Measurements from ENCODE around the gene ZFR2.

ZFR2 gene

GRCh38 chr19:3873151-3873550 is 4.3 kb upstream of the ZFR2 start:
- no peak for DNase-seq (ENCODE audit: low spot score)

DNA sequence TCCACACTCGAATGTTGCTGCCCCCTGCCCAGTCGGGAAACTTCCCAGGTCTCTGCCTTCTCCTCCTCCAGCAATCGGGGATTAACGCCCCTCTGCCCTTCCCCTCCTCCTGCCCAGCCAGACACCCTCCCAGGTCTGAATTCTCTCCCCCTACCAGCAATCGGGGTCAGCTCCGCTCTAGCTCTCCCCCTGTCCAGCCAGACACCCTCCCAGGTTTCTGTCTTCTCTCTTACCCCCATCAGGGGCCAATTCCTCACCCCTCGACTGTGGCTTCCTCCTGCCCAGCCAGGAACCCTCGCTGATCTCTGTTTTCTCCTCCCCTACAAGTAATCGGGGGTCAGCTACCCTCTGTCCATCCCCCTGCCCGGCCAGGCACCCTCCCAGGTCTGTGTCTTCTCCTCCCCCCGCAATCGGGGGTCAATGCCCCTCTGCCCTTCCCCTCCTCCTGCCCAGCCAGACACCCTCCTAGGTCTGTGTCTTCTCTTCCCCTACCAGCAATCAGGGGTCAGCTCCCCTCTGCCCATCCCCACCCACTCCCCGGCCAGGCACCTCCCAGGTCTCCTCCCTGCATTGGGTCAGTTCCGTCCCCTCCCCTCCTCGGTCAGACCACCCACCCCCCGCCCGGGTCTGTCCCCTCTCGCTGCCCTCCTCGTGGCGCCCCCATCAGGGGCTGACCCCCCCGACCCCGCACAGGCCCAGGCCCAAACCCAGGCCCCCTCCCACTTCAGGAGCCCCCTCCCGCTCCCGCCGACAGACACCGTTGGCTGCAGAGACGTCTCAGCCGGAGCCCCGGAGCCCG is 668 bp downstream of the ZFR2 start:
- DNase-seq (ENCODE audit: low spot score) = no peak

DNA sequence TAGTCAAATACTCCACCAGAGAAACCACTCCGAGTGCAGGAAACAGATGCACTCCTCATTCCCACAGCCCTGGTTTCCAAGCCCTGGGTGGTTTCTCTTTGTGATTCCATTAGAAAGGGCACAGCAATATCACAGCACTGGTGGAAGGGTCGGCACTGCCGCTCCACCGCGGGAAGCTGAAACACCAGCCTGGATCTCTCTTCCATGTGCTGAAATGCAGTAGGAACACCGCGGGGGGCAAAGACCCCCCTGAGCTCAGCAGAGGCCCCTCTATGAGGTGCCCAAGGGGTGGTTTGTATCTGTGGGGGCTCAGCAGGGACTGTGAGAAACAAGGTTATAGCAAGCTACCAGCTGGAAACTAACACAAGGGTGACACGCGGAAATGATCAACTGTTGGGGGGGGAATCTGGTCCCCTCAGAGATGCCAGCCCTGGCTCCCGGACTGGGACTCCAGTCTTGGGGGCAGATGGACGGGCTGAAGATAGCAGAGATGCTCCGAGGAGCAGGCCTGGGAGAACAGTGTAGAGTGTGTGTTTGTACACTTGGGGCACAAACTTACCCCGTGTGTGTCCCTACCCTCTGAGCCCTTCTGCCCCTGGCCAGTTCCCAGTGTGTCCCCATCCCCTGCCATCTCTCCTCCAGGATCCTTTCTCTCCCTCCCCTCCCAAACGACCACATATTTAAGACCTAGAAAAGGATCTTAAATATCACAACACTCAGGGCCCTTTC is 1.8 kb downstream of the ZFR2 start:
- DNase-seq (ENCODE audit: low spot score) = no peak

DNA sequence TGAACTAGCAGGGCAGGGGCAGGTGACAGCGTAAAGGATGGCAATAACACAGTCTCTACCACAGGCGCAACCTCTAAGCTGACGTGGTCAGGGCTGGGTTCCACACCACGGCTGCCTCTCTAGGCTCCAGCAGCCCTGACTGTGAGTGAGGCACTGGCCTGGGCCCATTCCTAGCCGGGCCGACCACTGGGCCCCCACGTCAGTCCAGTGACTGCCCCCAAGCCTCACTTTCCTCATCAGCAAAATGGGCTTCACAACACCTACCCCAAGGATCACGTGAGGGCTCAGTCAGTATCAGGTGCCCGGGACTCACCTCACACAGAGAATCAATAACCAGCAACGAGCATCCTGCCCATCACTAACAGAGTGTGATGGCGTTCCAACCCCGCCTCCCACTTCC is 5.2 kb downstream of the ZFR2 start:
- no peak for DNase-seq (ENCODE audit: low spot score)

DNA sequence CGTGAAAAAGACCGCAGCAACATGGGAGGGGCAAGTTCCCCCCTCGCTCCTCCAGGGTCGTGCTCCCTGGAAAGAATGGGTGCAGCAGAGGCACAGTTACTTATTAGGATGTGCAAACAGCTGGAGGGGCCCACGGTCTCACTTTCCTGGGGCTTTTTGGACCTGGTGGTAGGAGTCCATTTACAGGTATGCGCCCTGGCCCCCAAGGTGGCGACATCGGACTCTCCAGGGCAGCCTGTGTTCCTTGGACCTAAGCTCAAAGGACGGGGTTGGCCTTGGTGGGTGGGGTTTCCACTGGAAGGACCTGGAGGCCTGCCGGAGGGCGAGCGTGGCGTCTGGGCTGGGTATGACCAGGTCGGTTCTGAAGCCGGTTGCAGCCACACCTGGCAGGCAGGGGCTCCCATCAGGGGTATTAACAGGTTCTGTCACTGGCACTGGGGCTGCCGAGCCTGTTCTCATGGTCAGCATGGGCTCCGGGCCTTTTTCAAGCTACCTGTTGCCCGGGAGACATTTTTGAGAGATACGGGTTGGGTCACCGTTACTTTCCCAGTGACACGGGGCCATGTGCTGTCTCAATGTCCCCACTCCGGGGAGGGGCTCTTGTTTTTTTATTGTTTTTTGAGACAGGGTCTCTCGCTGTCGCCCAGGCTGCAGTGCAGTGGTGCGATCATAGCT is 5.9 kb downstream of the ZFR2 start:
- no peak for DNase-seq (ENCODE audit: low spot score)

- DNase-seq (ENCODE audit: low spot score) = no peak
Observed at GRCh38 chr19:3860499-3860898, 8.3 kb downstream of the ZFR2 start.

GRCh38 chr19:3857449-3858003 is 11.3 kb downstream of the ZFR2 start:
- no peak for DNase-seq (ENCODE audit: low spot score)

DNA sequence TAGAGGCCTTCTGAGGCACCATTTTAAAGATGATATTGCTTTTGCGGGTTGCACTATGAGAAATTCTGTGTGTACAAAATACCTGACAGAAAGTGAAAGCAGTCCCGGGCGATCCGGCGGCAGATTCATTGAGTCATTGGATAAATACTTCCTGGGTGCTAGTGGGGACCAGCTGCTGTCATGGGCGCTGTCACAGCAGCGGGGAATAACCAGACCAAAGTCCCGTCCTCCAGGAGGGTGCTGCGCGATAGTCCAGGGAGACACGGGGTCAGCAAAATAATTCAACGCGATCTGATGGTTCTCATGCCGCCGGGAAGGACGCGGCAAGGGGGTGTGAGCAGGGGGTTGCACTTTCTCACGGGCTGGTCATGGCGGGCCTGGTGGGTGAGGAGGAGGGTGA is 13.5 kb downstream of the ZFR2 start:
- DNase-seq (ENCODE audit: low spot score) = no peak

DNA sequence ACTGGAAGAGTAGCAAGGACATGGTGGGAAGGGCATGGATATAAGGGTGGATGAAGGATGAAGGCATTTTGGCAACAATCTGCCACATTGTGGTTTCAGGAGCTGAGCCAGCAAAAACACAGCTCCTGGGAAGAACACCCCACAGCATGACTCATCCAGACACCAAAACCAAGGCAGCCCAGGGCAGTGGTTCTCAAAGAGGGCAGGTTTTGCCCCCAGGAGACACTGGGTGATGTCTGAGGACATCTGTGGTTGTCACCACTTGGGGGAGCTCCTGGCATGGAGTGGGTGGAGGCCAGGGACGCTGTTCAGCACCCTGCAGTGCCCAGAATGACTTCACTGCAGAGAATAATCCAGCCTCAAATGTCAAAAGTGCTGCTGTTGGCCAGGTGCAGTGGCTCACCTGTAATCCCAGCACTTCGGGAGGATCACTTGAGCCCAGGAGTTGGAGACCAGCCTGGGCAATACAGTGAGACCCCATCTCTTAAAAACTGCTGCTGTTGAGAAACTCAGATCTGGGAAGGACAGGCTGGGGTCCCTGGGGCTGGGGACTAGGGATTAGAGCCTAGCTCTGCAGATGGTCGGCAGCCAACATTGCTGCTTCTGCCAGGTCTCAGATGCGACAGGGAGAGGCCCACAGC is 16.1 kb downstream of the ZFR2 start:
- peak; percentile 73 for DNase-seq (ENCODE audit: low spot score)

- no peak for DNase-seq (ENCODE audit: low spot score)
Observed at GRCh38 chr19:3852177-3852511, 16.7 kb downstream of the ZFR2 start.

DNA sequence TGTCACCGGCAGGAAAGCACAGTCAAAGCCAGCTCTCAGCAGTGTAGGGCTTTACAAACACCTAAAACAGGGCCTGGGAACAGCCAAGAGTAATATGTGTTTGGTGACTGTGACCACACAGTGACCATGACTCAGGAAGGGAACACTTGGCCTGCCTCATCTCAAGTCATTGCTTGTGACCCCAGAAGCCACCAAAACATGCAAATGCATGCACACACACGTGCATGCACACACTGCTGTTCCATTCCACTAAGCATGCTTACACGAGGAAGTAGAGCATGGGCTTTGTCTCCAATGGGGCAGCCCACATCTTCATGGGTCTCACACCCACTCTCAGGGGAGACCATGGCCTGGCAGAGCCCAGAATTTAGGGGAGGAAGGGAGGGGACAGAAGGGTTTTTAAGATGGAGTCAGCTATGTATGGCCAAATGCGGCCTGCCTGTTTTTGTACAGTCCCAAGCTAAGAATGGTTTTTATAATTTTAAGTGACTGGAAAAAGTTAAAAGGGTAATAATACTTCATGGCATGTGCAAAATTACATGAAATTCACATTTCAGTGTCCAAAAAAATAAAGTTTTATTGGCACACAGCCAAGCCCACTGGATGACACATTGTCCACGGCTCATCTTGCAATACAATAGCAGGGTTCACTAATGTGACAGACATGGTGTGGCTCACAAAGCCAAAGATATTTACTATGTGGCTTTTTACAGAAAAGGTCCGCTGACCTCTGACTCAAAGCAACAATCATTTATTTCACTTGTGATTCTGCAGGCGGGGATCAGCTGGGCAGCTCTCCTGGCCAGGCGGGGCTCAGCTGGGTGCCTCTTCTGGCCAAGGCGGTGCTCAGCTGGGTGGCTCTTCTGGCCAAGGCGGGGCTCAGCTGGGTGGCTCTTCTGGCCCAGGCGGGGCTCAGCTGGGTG is 17.3 kb downstream of the ZFR2 start:
- peak; percentile 13 for DNase-seq (ENCODE audit: low spot score)

DNA sequence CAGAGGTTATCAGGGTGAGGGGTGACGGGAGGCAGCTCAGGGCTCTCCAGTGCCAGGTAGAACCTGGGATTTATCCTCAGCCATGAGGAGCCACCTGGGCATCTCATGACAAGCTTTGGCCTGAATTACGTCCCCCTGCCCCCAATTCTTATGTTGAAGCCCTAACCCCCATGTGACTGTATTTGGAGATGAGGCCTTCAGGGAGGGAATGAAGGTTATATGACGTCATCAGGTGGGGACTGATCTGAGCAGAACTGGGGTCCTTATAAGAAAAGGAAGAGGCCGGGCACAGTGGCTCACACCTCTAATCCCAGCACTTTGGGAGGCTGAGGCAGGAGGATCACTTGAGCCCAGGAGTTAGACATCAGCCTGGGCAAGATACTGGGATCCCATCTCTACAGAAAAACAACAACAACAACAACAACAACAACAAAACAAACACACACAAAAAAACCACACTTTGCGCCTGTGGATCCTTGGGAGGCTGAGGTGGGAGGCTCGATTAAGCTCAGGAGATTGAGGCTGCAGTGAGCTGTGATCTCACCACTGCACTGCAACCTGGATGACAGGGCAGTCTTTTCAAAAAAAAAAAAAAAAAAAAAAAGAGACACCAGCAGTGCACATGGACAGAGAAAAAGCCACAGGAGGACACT is 18.4 kb downstream of the ZFR2 start:
- no peak for DNase-seq (ENCODE audit: low spot score)

- no peak for DNase-seq (ENCODE audit: low spot score)
Observed at GRCh38 chr19:3849787-3850186, 19.1 kb downstream of the ZFR2 start.

- no peak for DNase-seq (ENCODE audit: low spot score)
Observed at GRCh38 chr19:3849092-3849491, 19.7 kb downstream of the ZFR2 start.

DNA sequence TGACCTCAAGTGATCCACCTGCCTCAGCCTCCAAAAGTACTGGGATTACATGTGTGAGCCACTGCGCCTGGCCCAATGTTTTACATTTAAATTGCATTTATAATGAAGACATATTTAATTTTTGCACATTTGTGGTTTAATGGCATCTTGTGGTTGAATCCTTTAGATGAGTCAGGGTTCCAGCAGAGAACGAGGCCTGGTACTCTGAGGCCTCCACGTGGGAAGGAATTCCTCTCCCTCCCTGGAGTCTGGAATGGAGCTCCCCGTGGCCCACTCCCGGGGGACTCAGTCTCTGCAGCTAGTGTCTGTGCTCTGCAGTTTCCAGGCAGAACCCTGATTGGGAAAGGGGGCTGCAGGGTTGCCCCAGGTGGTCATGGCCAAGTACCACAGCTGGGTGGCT is 24.2 kb downstream of the ZFR2 start:
- peak; percentile 81 for DNase-seq (ENCODE audit: low spot score)

GRCh38 chr19:3842948-3843347 is 25.9 kb downstream of the ZFR2 start:
- DNase-seq (ENCODE audit: low spot score) = no peak

DNA sequence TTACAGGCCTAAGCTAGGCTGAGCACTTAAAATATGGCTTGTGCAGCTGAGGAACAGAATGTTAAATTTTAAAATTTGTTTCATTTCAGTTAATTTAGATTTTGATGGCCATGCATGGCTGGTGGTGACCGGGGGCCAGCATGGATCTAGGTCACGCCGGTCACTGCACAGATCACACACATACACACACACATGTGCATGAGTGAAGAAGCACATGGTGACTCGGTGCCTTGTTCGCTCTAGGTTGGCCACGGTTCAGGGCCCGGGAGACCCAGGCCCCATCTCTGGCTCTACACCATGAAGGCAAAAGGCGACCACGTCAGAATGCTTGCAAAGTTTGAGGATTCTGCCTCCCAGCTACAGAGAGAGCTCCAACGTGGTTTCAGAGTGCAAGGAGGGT is 28.0 kb downstream of the ZFR2 start:
- DNase-seq (ENCODE audit: low spot score) = no peak

- DNase-seq (ENCODE audit: low spot score) = no peak
Observed at GRCh38 chr19:3839941-3840340, 28.9 kb downstream of the ZFR2 start.

DNA sequence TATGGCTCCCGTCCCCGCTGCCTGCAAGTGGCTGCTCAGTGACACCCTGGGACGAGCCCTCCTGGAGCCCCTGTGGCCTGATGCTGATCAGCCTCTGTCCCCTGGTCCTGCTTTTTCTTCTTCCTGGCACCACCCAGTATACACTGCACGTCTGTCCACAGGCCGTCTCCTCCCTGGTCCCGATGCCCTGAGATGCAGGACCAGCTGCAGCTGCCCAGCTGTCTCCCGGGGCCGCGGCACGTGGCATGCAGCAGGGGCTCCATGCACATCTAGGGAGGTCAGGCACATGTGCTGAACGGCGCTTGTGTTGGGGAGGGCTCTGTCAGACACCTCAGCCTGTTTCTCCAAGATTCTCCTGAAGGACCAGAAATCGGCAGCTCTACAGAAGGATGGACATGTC is 30.2 kb downstream of the ZFR2 start:
- DNase-seq (ENCODE audit: low spot score) = no peak

DNA sequence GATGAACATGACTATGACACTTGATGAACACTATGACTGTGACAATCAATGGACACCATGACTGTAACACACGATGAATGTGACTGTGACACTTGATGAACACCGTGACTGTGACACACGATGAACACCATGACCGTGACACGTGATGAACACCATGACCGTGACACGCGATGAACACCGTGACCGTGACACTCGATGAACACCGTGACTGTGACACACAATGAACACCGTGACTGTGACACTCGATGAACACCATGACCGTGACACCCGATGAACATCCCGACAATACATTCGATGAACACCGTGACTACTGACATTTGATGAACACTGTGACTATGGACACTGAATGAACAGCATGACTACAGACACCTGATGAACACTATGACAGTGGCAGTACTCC is 30.9 kb downstream of the ZFR2 start:
- no peak for DNase-seq (ENCODE audit: low spot score)

GRCh38 chr19:3837332-3837731 is 31.5 kb downstream of the ZFR2 start:
- DNase-seq (ENCODE audit: low spot score) = no peak

Data from AG20443 (cell line).